ENCODE results near the gene KAT6B. TPM values are rescaled to one million over a fixed set of nuclear protein-coding genes. Genes with fewer than 3 reads are reported as not detected.

Gene KAT6B
- total RNA-seq, 1 donor from 2014 or later, result 48.3 TPM

DNA sequence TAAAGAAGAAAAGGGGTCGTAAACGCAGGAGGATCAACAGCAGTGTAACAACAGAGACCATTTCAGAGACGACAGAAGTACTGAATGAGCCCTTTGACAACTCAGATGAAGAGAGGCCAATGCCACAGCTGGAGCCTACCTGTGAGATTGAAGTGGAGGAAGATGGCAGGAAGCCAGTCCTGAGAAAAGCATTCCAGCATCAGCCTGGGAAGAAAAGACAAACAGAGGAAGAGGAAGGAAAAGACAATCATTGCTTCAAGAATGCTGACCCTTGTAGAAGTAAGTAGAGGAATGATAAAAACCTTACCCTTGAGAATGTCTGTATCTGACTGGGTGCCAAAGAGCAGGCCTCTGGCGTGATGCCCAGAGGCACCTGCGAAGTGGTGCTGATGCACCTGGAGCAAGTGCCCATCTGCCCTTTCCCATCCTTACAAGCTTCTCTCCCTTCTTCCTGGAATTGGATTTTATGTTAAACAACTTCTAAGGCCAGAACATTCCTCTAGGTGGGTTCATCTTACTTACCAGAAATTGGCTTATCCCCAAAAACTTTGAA is 198.6 kb downstream of the KAT6B start:
- no peak for DNase-seq (ENCODE audit: extremely low spot score, unreplicated experiment)
- Mint-ChIP-seq H3K4me3 (no peak overlapping the region), H3K36me3 (peaks cover 54% of the 10 kb centered on the region), H3K27me3 (no peaks in the 10 kb centered on the region), H3K27ac (no peak overlapping the region), H3K4me1 (ENCODE audit: unreplicated experiment) (peaks cover 22% of the 10 kb centered on the region), H3K9me3 (no peaks in the 10 kb centered on the region)
- TF ChIP-seq, protein P1, sequence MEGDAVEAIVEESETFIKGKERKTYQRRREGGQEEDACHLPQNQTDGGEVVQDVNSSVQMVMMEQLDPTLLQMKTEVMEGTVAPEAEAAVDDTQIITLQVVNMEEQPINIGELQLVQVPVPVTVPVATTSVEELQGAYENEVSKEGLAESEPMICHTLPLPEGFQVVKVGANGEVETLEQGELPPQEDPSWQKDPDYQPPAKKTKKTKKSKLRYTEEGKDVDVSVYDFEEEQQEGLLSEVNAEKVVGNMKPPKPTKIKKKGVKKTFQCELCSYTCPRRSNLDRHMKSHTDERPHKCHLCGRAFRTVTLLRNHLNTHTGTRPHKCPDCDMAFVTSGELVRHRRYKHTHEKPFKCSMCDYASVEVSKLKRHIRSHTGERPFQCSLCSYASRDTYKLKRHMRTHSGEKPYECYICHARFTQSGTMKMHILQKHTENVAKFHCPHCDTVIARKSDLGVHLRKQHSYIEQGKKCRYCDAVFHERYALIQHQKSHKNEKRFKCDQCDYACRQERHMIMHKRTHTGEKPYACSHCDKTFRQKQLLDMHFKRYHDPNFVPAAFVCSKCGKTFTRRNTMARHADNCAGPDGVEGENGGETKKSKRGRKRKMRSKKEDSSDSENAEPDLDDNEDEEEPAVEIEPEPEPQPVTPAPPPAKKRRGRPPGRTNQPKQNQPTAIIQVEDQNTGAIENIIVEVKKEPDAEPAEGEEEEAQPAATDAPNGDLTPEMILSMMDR (conservative IDR thresholded peaks at IDR 0.05), result no peak

DNA sequence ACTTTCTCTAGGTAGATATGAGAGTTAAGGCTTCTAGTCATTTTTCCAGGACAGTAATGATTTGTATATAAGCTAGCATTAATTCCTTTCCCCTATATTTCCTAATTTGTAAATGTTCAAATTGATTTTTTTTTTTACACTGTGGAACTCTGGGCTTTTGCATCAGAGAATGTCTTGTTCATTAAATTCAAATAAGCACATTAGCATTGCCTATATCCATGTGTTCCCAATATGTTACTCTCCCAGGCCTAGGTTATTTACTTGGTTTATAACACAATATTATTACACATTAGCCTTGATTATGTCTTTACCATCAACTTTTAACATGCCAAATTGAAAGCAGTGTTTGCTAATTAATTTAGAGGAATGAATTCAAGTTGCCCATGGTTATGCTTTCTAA is 201.6 kb downstream of the KAT6B start:
- no peak overlapping the region for H3K4me3 Mint-ChIP-seq
- TF ChIP-seq, protein P1 (conservative IDR thresholded peaks at IDR 0.05), result no peak
- H3K27ac Mint-ChIP-seq, result no peak overlapping the region
- H3K27me3 Mint-ChIP-seq, result no peaks in the 10 kb centered on the region
- H3K36me3 Mint-ChIP-seq, result peaks cover 44% of the 10 kb centered on the region
- no peak for DNase-seq (ENCODE audit: extremely low spot score, unreplicated experiment)
- no peaks in the 10 kb centered on the region for H3K4me1 Mint-ChIP-seq (ENCODE audit: unreplicated experiment)
- no peaks in the 10 kb centered on the region for H3K9me3 Mint-ChIP-seq

DNA sequence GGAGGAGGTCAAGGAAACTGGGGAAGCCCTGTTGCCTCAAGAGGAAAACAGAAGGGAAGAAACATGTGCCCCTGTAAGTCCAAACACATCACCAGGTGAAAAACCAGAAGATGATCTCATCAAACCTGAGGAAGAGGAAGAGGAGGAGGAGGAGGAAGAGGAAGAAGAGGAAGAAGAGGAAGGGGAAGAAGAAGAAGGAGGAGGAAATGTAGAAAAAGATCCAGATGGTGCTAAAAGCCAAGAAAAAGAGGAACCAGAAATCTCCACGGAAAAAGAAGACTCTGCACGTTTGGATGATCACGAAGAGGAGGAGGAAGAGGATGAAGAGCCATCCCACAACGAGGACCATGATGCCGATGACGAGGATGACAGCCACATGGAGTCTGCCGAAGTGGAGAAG is 202.3 kb downstream of the KAT6B start:
- H3K27me3 Mint-ChIP-seq, result no peaks in the 10 kb centered on the region
- H3K9me3 Mint-ChIP-seq, result no peaks in the 10 kb centered on the region
- H3K27ac Mint-ChIP-seq, result no peak overlapping the region
- DNase-seq (ENCODE audit: extremely low spot score, unreplicated experiment), result no peak
- peaks cover 41% of the 10 kb centered on the region for H3K36me3 Mint-ChIP-seq
- H3K4me3 Mint-ChIP-seq, result no peak overlapping the region
- TF ChIP-seq, protein P1 (conservative IDR thresholded peaks at IDR 0.05), result no peak
- no peaks in the 10 kb centered on the region for H3K4me1 Mint-ChIP-seq (ENCODE audit: unreplicated experiment)

DNA sequence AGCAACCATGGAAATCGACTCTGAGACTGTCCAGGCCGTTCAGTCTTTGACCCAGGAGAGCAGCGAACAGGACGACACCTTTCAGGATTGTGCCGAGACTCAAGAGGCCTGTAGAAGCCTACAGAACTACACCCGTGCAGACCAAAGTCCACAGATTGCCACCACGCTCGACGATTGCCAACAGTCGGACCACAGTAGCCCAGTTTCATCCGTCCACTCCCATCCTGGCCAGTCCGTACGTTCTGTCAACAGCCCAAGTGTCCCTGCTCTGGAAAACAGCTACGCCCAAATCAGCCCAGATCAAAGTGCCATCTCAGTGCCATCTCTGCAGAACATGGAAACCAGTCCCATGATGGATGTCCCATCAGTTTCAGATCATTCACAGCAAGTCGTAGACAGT is 203.0 kb downstream of the KAT6B start:
- Mint-ChIP-seq H3K36me3 (peaks cover 41% of the 10 kb centered on the region), H3K9me3 (no peaks in the 10 kb centered on the region), H3K4me3 (no peak overlapping the region), H3K4me1 (ENCODE audit: unreplicated experiment) (no peaks in the 10 kb centered on the region), H3K27ac (peak overlapping the region; percentile 2), H3K27me3 (no peaks in the 10 kb centered on the region)
- TF ChIP-seq, protein P1 (conservative IDR thresholded peaks at IDR 0.05), result no peak
- no peak for DNase-seq (ENCODE audit: extremely low spot score, unreplicated experiment)

DNA sequence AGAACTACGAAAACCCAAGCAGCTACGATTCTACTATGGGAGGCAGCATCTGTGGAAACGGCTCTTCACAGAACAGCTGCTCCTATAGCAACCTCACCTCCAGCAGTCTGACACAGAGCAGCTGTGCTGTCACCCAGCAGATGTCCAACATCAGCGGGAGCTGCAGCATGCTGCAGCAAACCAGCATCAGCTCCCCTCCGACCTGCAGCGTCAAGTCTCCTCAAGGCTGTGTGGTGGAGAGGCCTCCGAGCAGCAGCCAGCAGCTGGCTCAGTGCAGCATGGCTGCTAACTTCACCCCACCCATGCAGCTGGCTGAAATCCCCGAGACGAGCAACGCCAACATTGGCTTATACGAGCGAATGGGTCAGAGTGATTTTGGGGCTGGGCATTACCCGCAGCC is 203.5 kb downstream of the KAT6B start:
- TF ChIP-seq, protein P1 (conservative IDR thresholded peaks at IDR 0.05), result no peak
- DNase-seq (ENCODE audit: extremely low spot score, unreplicated experiment), result no peak
- Mint-ChIP-seq H3K4me1 (ENCODE audit: unreplicated experiment) (no peaks in the 10 kb centered on the region), H3K27me3 (no peaks in the 10 kb centered on the region), H3K9me3 (no peaks in the 10 kb centered on the region), H3K36me3 (peaks cover 42% of the 10 kb centered on the region), H3K4me3 (no peak overlapping the region), H3K27ac (peak overlapping the region; percentile 2)

DNA sequence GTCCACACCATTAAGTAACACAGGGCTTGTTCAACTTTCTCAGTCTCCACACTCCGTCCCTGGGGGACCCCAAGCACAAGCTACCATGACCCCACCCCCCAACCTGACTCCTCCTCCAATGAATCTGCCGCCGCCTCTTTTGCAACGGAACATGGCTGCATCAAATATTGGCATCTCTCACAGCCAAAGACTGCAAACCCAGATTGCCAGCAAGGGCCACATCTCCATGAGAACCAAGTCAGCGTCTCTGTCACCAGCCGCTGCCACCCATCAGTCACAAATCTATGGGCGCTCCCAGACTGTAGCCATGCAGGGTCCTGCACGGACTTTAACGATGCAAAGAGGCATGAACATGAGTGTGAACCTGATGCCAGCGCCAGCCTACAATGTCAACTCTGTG is 204.0 kb downstream of the KAT6B start:
- Mint-ChIP-seq H3K4me3 (no peak overlapping the region), H3K27ac (no peak overlapping the region), H3K36me3 (peaks cover 40% of the 10 kb centered on the region), H3K9me3 (no peaks in the 10 kb centered on the region), H3K4me1 (ENCODE audit: unreplicated experiment) (no peaks in the 10 kb centered on the region), H3K27me3 (no peaks in the 10 kb centered on the region)
- DNase-seq (ENCODE audit: extremely low spot score, unreplicated experiment), result no peak
- TF ChIP-seq, protein P1 (conservative IDR thresholded peaks at IDR 0.05), result no peak
